Ishikawa (cell line): ENCODE data around the gene SLC25A48.

Experiments
- CEBPB ChIP-seq: IDR thresholded peaks from 2 replicates; pipeline ENCODE4 v1.6.1; 2012
- CREB1 ChIP-seq: IDR thresholded peaks from 2 replicates; pipeline ENCODE4 v1.6.1; 2012; ENCODE audit warnings: low read depth
- EGR1 ChIP-seq: IDR thresholded peaks from 2 replicates; pipeline ENCODE4 v1.6.1; 2012
- EP300 ChIP-seq: IDR thresholded peaks from 2 replicates; pipeline ENCODE4 v1.6.1; 2012; ENCODE audit warnings: borderline replicate concordance
- MAX ChIP-seq: IDR thresholded peaks from 2 replicates; pipeline ENCODE4 v1.6.1; 2012
- RAD21 ChIP-seq: IDR thresholded peaks from 2 replicates; pipeline ENCODE4 v1.6.1; 2012; ENCODE audit warnings: low read depth
- REST ChIP-seq: IDR thresholded peaks from 2 replicates; pipeline ENCODE4 v1.6.1; 2012; ENCODE audit warnings: low read depth, mild to moderate bottlenecking
- TAF1 ChIP-seq: IDR thresholded peaks from 2 replicates; pipeline ENCODE4 v1.6.1; 2012; ENCODE audit warnings: low read depth, mild to moderate bottlenecking
- YY1 ChIP-seq: IDR thresholded peaks from 2 replicates; pipeline ENCODE4 v1.6.1; 2012; ENCODE audit warnings: low read depth
- ZBTB7A ChIP-seq: IDR thresholded peaks from 2 replicates; pipeline ENCODE4 v1.6.1; 2012; ENCODE audit warnings: low read depth

- TF ChIP-seq CREB1: no peak
- TF ChIP-seq EGR1: no peak
- no peak for TF ChIP-seq YY1
- TF ChIP-seq RAD21: no peak
- TF ChIP-seq MAX: no peak
- TF ChIP-seq EP300: no peak
- TF ChIP-seq ZBTB7A: no peak
- TF ChIP-seq REST: no peak
- no peak for TF ChIP-seq CEBPB
- TF ChIP-seq TAF1: no peak
These were observed 5.1 kb downstream of the SLC25A48 start for GRCh38 chr5:135839566-135839965.
